ENCODE results near the gene OR8I2.
"Not testable (repeated sequence)": the region's sequence is repeated elsewhere in the genome, so short reads cannot be mapped to it uniquely, and the experiment has no call there.

OR8I2 gene

GRCh38 chr11:56049487-56049886, 43.6 kb upstream of the OR8I2 start:
- TF ChIP-seq PPARA (CRISPR knock-in tag; IDR thresholded peaks at IDR 0.05; ENCODE audit: borderline replicate concordance) (no peak), ARNTL (CRISPR knock-in tag; IDR thresholded peaks at IDR 0.05; ENCODE audit: borderline replicate concordance, low read depth) (no peak), CSRNP3 (CRISPR knock-in tag; IDR thresholded peaks at IDR 0.05) (no peak), ZFP30 (CRISPR knock-in tag; IDR thresholded peaks at IDR 0.05) (no peak), CREB5 (CRISPR knock-in tag; IDR thresholded peaks at IDR 0.05; ENCODE audit: low read depth) (no peak), ZFP3 (CRISPR knock-in tag; IDR thresholded peaks at IDR 0.05) (no peak), ZNF8 (CRISPR knock-in tag; IDR thresholded peaks at IDR 0.05) (no peak), RARB (CRISPR knock-in tag; IDR thresholded peaks at IDR 0.05) (no peak), TOX (CRISPR knock-in tag; IDR thresholded peaks at IDR 0.05; ENCODE audit: borderline replicate concordance) (no peak), POU6F1 (CRISPR knock-in tag; IDR thresholded peaks at IDR 0.05; ENCODE audit: borderline replicate concordance, low read depth) (no peak), GLIS3 (CRISPR knock-in tag; IDR thresholded peaks at IDR 0.05) (no peak), SNAI2 (CRISPR knock-in tag; IDR thresholded peaks at IDR 0.05) (no peak), BACH2 (CRISPR knock-in tag; IDR thresholded peaks at IDR 0.05; ENCODE audit: borderline replicate concordance) (no peak), ZC3H10 (CRISPR knock-in tag; IDR thresholded peaks at IDR 0.05) (no peak), OSR1 (CRISPR knock-in tag; IDR thresholded peaks at IDR 0.05) (no peak), CSDC2 (CRISPR knock-in tag; IDR thresholded peaks at IDR 0.05) (no peak), ESRRG (CRISPR knock-in tag; IDR thresholded peaks at IDR 0.05) (no peak), PATZ1 (CRISPR knock-in tag; IDR thresholded peaks at IDR 0.05; ENCODE audit: borderline replicate concordance) (no peak), ISL1 (CRISPR knock-in tag; IDR thresholded peaks at IDR 0.05) (no peak), ZNF70 (CRISPR knock-in tag; IDR thresholded peaks at IDR 0.05) (no peak)
- no peak for ATAC-seq

GRCh38 chr11:56056366-56056765, 36.7 kb upstream of the OR8I2 start:
- not testable (repeated sequence) for ATAC-seq

GRCh38 chr11:56057661-56058237, 35.4 kb upstream of the OR8I2 start:
- ATAC-seq, result not testable (repeated sequence)

- not testable (repeated sequence) for ATAC-seq
Measured at GRCh38 chr11:56058260-56058780, 34.8 kb upstream of the OR8I2 start.

- no peak for ATAC-seq
- TF ChIP-seq ZFP30 (CRISPR knock-in tag; IDR thresholded peaks at IDR 0.05), result no peak
Measured at GRCh38 chr11:56066980-56067379, 26.1 kb upstream of the OR8I2 start.

GRCh38 chr11:56089697-56090096, 3.4 kb upstream of the OR8I2 start:
- TF ChIP-seq ESRRG (CRISPR knock-in tag; IDR thresholded peaks at IDR 0.05) (no peak), ISL1 (CRISPR knock-in tag; IDR thresholded peaks at IDR 0.05) (no peak), SNAI2 (CRISPR knock-in tag; IDR thresholded peaks at IDR 0.05) (no peak), ZFP30 (CRISPR knock-in tag; IDR thresholded peaks at IDR 0.05) (no peak), ZC3H10 (CRISPR knock-in tag; IDR thresholded peaks at IDR 0.05) (no peak)
- ATAC-seq, result no peak

Data from SK-N-SH treated with all-trans-retinoic acid at 6 μM for 48 hours (cell line).